Measurements from ENCODE around the gene TRAIP. TPM values are rescaled to one million over a fixed set of nuclear protein-coding genes. Genes with fewer than 3 reads are reported as not detected.

The TRAIP gene
- total RNA-seq, 6 donors from 2014 or later: 1.4 to 9.4 (median 3.5) TPM

DNA sequence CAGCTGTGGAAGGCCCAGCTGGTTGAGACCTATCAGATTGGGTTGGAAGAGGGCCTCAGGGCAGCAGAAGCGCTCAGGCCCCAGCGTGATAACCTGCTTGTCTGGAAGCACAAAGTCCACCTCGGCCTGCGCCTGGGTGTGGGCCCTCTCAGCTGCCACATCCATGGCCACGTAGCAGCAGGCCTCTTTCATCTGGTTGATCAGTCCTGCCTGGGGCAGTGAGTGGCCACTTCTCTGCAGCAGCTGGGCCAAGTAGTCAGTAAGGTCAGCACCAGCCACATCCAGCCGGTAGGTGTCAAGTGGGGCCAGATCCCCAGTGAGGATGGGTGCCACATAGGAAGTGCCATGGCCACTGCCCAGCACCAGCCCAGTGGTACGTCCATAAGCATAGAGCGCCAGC is 17.3 kb upstream of the TRAIP start:
- no peak for ATAC-seq (ENCODE audit: low FRiP score in 2 of 2)
- Histone ChIP-seq H3K36me3 (no peaks in the 10 kb centered on the region), H3K27ac (no peak overlapping the region)

GRCh38 chr3:49872801-49873281 is 16.5 kb upstream of the TRAIP start:
- Histone ChIP-seq H3K36me3 (no peaks in the 10 kb centered on the region), H3K9me3 (no peaks in the 10 kb centered on the region), H3K27me3 (peaks cover 2 to 21% (median 11%) of the 10 kb centered on the region in 4 donors), H3K27ac (no peak overlapping the region), H3K4me3 (no peak overlapping the region), H3K4me1 (peaks cover 10 to 12% (median 12%) of the 10 kb centered on the region in 4 donors)
- DNase-seq (no peak), ATAC-seq (ENCODE audit: low FRiP score in 2 of 2) (no peak)
- TF ChIP-seq POLR2AphosphoS5 (IDR thresholded peaks at IDR 0.05) (no peak), EP300 (IDR thresholded peaks at IDR 0.05) (no peak), POLR2A (IDR thresholded peaks at IDR 0.05) (no peak)
- TF ChIP-seq, protein P1, sequence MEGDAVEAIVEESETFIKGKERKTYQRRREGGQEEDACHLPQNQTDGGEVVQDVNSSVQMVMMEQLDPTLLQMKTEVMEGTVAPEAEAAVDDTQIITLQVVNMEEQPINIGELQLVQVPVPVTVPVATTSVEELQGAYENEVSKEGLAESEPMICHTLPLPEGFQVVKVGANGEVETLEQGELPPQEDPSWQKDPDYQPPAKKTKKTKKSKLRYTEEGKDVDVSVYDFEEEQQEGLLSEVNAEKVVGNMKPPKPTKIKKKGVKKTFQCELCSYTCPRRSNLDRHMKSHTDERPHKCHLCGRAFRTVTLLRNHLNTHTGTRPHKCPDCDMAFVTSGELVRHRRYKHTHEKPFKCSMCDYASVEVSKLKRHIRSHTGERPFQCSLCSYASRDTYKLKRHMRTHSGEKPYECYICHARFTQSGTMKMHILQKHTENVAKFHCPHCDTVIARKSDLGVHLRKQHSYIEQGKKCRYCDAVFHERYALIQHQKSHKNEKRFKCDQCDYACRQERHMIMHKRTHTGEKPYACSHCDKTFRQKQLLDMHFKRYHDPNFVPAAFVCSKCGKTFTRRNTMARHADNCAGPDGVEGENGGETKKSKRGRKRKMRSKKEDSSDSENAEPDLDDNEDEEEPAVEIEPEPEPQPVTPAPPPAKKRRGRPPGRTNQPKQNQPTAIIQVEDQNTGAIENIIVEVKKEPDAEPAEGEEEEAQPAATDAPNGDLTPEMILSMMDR (IDR thresholded peaks at IDR 0.05): no peak
- 45 to 70% methylated on average over 2 to 4 of the region's 4 CpGs for WGBS, 2 donors

More for the DNA sequence above, 17.3 kb upstream of the TRAIP start:
- 95 to 100% methylated on average over 2 to 8 of the region's 8 CpGs for WGBS, 2 donors
- Histone ChIP-seq H3K27me3 (peaks cover 2 to 16% (median 10%) of the 10 kb centered on the region in 4 donors), H3K4me3 (no peak overlapping the region), H3K9me3 (no peaks in the 10 kb centered on the region), H3K4me1 (peaks cover 10 to 12% (median 12%) of the 10 kb centered on the region in 4 donors)
- no peak for TF ChIP-seq POLR2A (IDR thresholded peaks at IDR 0.05)
- peak in 1 of 2 donors; percentile 51 for DNase-seq

DNA sequence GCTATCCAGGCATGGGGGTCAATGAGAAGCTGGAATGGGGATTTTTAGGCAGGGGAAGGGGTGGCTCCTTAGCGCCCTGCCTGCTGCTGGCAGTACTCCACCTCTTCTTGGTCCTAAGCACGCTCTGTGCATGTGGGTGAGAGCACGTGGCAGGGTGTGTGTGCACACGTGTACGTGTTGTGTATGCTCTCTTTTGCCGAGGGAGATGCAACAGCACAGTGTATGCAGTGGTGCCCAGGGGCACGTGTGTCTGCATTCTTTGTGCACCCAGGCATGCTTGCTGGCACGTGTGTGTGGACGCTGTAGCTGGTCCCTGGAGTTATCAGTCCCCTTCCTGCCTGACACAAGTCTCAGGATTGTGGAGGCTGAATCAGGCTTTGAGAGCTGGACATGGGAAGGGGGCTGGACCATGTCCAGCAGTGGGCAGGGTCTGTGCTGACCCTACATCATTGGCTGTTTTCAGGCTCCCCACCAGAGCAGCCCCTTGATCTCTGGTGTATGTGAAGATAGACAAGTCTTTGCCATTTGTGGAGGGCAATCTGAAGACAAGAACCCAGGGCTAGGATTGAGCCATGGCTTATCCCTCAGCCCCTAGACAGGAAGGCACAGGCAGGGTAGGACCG is 15.3 kb upstream of the TRAIP start:
- Histone ChIP-seq H3K4me1 (peaks cover 10 to 12% (median 12%) of the 10 kb centered on the region in 4 donors), H3K9me3 (no peaks in the 10 kb centered on the region), H3K36me3 (no peaks in the 10 kb centered on the region), H3K27me3 (peaks cover 2 to 21% (median 13%) of the 10 kb centered on the region in 4 donors), H3K4me3 (no peak overlapping the region), H3K27ac (no peak overlapping the region)
- no peak for ATAC-seq (ENCODE audit: low FRiP score in 2 of 2)
- no peak for DNase-seq
- TF ChIP-seq POLR2AphosphoS5 (IDR thresholded peaks at IDR 0.05) (no peak), EP300 (IDR thresholded peaks at IDR 0.05) (no peak), POLR2A (IDR thresholded peaks at IDR 0.05) (no peak)
- TF ChIP-seq, protein P1 (IDR thresholded peaks at IDR 0.05): no peak
- WGBS, 2 donors: 69 to 77% methylated on average over 10 of the region's 10 CpGs

GRCh38 chr3:49869525-49870126 is 13.3 kb upstream of the TRAIP start, which contains the start of gene CAMKV:
CAMKV (minus strand) TSS chr3:49869906; CDS start chr3:49862388, 7,518 bp downstream.
- ATAC-seq (ENCODE audit: low FRiP score in 2 of 2) (no peak), DNase-seq (peak in 1 of 2 donors; percentile 87)
- peak within 1 kb of the TSS in 3 of 4 donors; percentile 27 to 48 (median 43) for H3K4me3 ChIP-seq
- H3K27ac ChIP-seq: no peak within 1 kb of the TSS
- H3K36me3 ChIP-seq: no peaks in the 10 kb centered on the region
- no peaks in the 10 kb centered on the region for H3K9me3 ChIP-seq
- peaks cover 10 to 12% (median 12%) of the 10 kb centered on the region in 4 donors for H3K4me1 ChIP-seq
- WGBS, 2 donors: 0 to 17% methylated on average over 1 to 5 of the region's 59 CpGs
- peaks cover 2 to 21% (median 13%) of the 10 kb centered on the region in 4 donors for H3K27me3 ChIP-seq
- TF ChIP-seq EP300 (IDR thresholded peaks at IDR 0.05) (no peak), POLR2AphosphoS5 (IDR thresholded peaks at IDR 0.05) (no peak), POLR2A (IDR thresholded peaks at IDR 0.05) (no peak)
- TF ChIP-seq, protein P1 (IDR thresholded peaks at IDR 0.05): no peak

DNA sequence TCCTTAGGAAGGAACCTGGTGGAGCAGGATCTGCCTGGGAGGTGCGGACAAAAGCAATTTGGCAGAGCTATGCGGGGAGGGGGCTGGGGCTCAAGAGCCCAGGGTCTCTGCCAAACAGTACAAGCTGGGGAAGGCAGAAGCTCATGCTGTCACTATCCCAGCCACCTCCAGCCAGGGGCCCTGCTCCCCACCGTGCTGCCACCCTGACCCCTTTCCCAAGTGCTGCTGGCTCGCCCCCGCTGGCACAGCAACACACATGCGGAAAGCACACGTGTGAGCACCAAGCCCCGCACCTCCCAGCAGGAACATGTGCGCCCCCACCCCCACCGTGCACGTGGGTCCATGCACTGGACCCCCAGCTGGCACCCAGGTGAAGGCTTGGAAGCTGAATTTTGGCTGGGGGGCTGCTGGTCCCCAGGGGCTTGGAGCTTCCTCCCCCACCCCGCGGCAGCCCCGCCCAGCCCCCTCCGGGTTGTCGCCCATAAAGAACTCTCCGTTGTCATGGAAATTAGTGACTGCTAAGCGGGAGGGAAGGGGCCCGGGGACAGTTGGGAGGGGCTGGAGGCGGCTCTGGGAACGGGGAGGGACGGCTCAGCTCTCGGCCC is 12.6 kb upstream of the TRAIP start:
- H3K4me3 ChIP-seq: peak overlapping the region in 3 of 4 donors; percentile 27 to 48 (median 43)
- no peak overlapping the region for H3K27ac ChIP-seq
- TF ChIP-seq POLR2A (IDR thresholded peaks at IDR 0.05) (no peak), EP300 (IDR thresholded peaks at IDR 0.05) (no peak), POLR2AphosphoS5 (IDR thresholded peaks at IDR 0.05) (no peak)
- TF ChIP-seq, protein P1 (IDR thresholded peaks at IDR 0.05): no peak
- H3K9me3 ChIP-seq: no peaks in the 10 kb centered on the region
- 0 to 8% methylated on average over 1 to 19 of the region's 23 CpGs for WGBS, 2 donors
- DNase-seq (peak in 1 of 2 donors; percentile 78), ATAC-seq (ENCODE audit: low FRiP score in 2 of 2) (no peak)
- H3K4me1 ChIP-seq: peaks cover 10 to 12% (median 12%) of the 10 kb centered on the region in 4 donors
- H3K27me3 ChIP-seq: peaks cover 2 to 21% (median 13%) of the 10 kb centered on the region in 4 donors
- no peaks in the 10 kb centered on the region for H3K36me3 ChIP-seq
